ENCODE results near the gene ENPP6.
A peak's percentile ranks its signal among the peaks of the same experiment; 100 is the strongest.

The ENPP6 gene

GRCh38 chr4:184136525-184136924 is 81.1 kb downstream of the ENPP6 start:
- no peaks in the 10 kb centered on the region for H3K4me1 Mint-ChIP-seq
- no peak overlapping the region for H3K4me3 Mint-ChIP-seq
- DNase-seq (no peak), ATAC-seq (no peak)
- H3K36me3 Mint-ChIP-seq (ENCODE audit: low read depth) = no peaks in the 10 kb centered on the region
- peaks cover 12% of the 10 kb centered on the region for H3K9me3 Mint-ChIP-seq
- no peak overlapping the region for H3K27ac Mint-ChIP-seq
- H3K27me3 Mint-ChIP-seq = peaks cover 10% of the 10 kb centered on the region

GRCh38 chr4:184126800-184127199 is 90.9 kb downstream of the ENPP6 start:
- Mint-ChIP-seq H3K4me1 (no peaks in the 10 kb centered on the region), H3K9me3 (no peaks in the 10 kb centered on the region), H3K27me3 (peaks cover 17% of the 10 kb centered on the region), H3K36me3 (ENCODE audit: low read depth) (no peaks in the 10 kb centered on the region), H3K27ac (no peak overlapping the region), H3K4me3 (no peak overlapping the region)
- no peak for ATAC-seq
- no peak for DNase-seq

- H3K4me3 Mint-ChIP-seq = no peak overlapping the region
These were observed 94.9 kb downstream of the ENPP6 start for GRCh38 chr4:184122631-184123408.

GRCh38 chr4:184120549-184121127 is 97.0 kb downstream of the ENPP6 start:
- no peak overlapping the region for H3K4me3 Mint-ChIP-seq
- peaks cover 15% of the 10 kb centered on the region for H3K27me3 Mint-ChIP-seq
- H3K36me3 Mint-ChIP-seq (ENCODE audit: low read depth) = no peaks in the 10 kb centered on the region
- H3K9me3 Mint-ChIP-seq = no peaks in the 10 kb centered on the region
- no peak for DNase-seq
- ATAC-seq = peak; percentile 42
- peaks cover 2% of the 10 kb centered on the region for H3K4me1 Mint-ChIP-seq
- H3K27ac Mint-ChIP-seq = no peak overlapping the region

More at GRCh38 chr4:184122631-184123408, 94.9 kb downstream of the ENPP6 start:
- H3K27ac Mint-ChIP-seq = no peak overlapping the region
- no peaks in the 10 kb centered on the region for H3K36me3 Mint-ChIP-seq (ENCODE audit: low read depth)
- peaks cover 17% of the 10 kb centered on the region for H3K27me3 Mint-ChIP-seq
- no peaks in the 10 kb centered on the region for H3K9me3 Mint-ChIP-seq
- ATAC-seq (no peak), DNase-seq (no peak)
- H3K4me1 Mint-ChIP-seq = no peaks in the 10 kb centered on the region

- Mint-ChIP-seq H3K36me3 (ENCODE audit: low read depth) (no peaks in the 10 kb centered on the region), H3K27ac (no peak overlapping the region), H3K9me3 (no peaks in the 10 kb centered on the region), H3K27me3 (peaks cover 1% of the 10 kb centered on the region), H3K4me3 (no peak overlapping the region), H3K4me1 (peaks cover 2% of the 10 kb centered on the region)
- no peak for ATAC-seq
- DNase-seq = no peak
These were observed 99.9 kb downstream of the ENPP6 start for GRCh38 chr4:184117662-184118199.

- H3K27ac Mint-ChIP-seq = no peak overlapping the region
- peaks cover 2% of the 10 kb centered on the region for H3K4me1 Mint-ChIP-seq
- H3K4me3 Mint-ChIP-seq = no peak overlapping the region
- H3K9me3 Mint-ChIP-seq = no peaks in the 10 kb centered on the region
- no peaks in the 10 kb centered on the region for H3K36me3 Mint-ChIP-seq (ENCODE audit: low read depth)
- ATAC-seq = no peak
- no peak for DNase-seq
- H3K27me3 Mint-ChIP-seq = peaks cover 2% of the 10 kb centered on the region
These were observed 102.3 kb downstream of the ENPP6 start for GRCh38 chr4:184115399-184115798.

GRCh38 chr4:184114431-184114830 is 103.2 kb downstream of the ENPP6 start:
- ATAC-seq (no peak), DNase-seq (no peak)
- H3K27me3 Mint-ChIP-seq = peaks cover 2% of the 10 kb centered on the region
- no peak overlapping the region for H3K4me3 Mint-ChIP-seq
- no peaks in the 10 kb centered on the region for H3K36me3 Mint-ChIP-seq (ENCODE audit: low read depth)
- no peak overlapping the region for H3K27ac Mint-ChIP-seq
- H3K4me1 Mint-ChIP-seq = peaks cover 2% of the 10 kb centered on the region
- H3K9me3 Mint-ChIP-seq = no peaks in the 10 kb centered on the region

DNA sequence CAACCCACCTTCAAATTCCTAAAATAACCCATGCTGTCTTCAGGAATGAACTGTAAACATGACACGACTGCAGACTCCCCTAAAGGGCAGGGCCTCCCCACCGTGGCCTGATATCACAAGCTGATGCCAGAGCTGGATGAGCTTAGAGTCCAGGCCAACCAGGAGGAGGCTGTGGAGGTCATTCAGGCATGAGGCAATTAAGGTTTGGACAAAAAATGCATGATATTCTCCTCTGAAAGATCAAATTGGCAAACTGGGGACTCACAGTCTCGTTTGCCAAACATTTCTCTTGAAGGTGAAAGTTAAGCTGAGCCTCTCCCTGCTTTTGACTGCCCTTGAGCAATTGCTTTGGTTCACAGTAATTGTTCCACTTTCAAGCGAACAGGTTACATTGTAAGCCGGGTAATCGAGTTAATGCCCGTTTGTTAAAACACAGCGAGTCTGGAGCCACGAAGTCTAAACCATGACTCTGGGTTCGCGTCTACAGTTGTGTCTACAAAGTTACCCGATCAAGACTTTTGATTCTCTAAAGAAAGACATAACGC is 105.6 kb downstream of the ENPP6 start:
- DNase-seq (no peak), ATAC-seq (no peak)
- H3K4me1 Mint-ChIP-seq = no peaks in the 10 kb centered on the region
- H3K36me3 Mint-ChIP-seq (ENCODE audit: low read depth) = no peaks in the 10 kb centered on the region
- no peaks in the 10 kb centered on the region for H3K9me3 Mint-ChIP-seq
- H3K27ac Mint-ChIP-seq = no peak overlapping the region
- H3K27me3 Mint-ChIP-seq = peaks cover 2% of the 10 kb centered on the region
- H3K4me3 Mint-ChIP-seq = no peak overlapping the region

DNA sequence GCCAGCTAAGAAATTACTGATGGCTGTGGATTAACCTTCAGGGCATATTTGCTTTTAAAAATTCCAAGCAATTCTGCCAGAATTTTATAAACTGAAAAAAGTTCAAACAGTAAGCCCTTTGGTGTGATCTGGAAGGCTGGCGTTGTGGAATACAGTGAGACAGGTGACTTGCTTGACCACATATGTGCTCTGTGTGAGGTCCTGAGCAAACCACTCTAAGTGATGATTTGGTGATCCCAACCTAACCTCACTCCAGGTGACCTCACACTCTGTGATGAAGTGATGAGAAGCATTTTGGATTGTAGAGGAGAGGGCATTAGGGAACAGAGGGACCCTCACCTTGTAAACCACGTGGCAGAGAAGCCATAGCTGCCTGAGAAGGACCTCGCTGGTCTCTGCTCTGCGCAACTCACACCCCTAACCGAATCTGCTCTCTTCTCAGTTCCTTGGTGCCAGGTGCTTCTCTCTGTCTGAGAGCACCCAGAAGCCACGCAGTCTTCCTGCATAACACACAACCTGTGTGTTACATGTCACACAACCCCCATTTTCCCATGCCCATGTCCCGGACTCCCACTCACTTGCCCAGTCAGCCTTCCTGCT is 106.3 kb downstream of the ENPP6 start:
- Mint-ChIP-seq H3K27me3 (peaks cover 2% of the 10 kb centered on the region), H3K9me3 (no peaks in the 10 kb centered on the region), H3K27ac (no peak overlapping the region), H3K4me3 (no peak overlapping the region), H3K36me3 (ENCODE audit: low read depth) (no peaks in the 10 kb centered on the region), H3K4me1 (no peaks in the 10 kb centered on the region)
- DNase-seq (no peak), ATAC-seq (no peak)

DNA sequence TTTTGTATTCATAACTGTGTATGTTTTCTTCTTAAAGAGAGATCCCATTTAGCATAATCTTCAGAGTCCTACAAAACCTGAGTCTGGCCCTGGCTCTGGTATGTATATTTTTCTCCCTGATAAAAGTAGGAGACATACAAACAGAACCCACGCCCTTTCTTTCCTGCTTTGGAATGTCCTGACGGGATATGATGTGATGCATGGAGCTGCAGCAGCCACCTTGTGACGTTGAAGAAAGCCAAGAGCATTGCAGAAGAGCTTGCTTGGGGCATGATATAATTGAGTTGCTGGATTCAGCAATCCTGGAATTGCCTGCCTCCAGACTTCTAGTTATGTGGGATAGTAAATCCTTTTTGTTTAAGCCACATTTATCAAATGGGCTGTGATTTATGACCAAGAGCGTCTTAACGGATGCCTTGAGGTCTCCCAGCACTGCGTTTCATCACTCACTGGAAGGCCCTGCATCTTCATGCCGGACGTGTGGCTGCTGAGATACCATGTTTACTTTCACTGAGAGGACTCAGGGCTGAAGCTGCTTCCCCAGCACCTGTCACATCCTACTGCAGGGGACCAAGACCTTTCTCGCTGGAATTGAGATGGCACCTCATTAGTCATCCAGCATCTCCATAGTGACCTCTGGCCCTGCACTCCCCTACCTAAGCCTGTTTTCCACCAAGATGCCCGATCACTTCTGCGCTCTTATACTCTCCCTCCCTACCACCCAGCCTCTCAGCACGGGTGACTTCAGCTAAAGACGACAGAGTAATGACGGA is 107.0 kb downstream of the ENPP6 start:
- Mint-ChIP-seq H3K27me3 (peaks cover 2% of the 10 kb centered on the region), H3K4me3 (no peak overlapping the region), H3K27ac (no peak overlapping the region), H3K36me3 (ENCODE audit: low read depth) (no peaks in the 10 kb centered on the region), H3K4me1 (no peaks in the 10 kb centered on the region), H3K9me3 (no peaks in the 10 kb centered on the region)
- DNase-seq (no peak), ATAC-seq (no peak)

- Mint-ChIP-seq H3K4me3 (no peak overlapping the region), H3K36me3 (ENCODE audit: low read depth) (no peaks in the 10 kb centered on the region), H3K27ac (no peak overlapping the region), H3K4me1 (no peaks in the 10 kb centered on the region), H3K27me3 (peaks cover 2% of the 10 kb centered on the region), H3K9me3 (no peaks in the 10 kb centered on the region)
- DNase-seq = no peak
- ATAC-seq = no peak
These were observed 109.6 kb downstream of the ENPP6 start for GRCh38 chr4:184108006-184108501.

DNA sequence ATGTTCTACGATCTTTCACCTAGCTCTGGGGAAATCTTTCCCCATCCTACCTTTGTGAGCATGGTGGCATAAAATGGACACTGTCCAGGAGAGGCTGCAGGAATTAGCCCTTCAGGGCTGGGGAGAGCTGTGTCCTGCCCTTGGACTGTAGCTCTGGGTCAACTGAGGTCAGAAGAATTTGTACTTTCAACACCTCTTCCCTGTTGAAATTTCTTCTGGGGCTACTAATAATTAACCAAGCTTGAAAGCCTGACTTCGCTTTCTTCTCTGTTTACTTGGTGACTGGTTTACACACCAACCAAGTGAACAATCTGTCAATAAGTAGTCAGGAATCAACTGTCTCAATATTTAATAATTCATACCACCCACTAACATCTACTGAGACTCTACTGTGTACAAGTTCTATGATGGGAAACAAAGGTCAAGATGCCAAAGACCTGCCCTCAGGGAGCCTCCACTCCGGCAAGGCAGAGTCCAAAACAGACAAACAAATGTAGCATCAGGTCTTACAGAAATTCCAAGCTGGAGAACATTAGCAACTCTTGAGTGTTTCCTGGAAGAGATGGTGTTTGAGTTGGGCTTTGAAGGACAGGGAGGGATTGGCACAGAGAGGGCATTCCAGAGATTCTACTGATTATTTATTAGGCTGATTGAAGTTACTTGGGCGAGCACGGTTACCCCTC is 113.1 kb downstream of the ENPP6 start:
- H3K9me3 Mint-ChIP-seq = no peaks in the 10 kb centered on the region
- no peak overlapping the region for H3K4me3 Mint-ChIP-seq
- no peaks in the 10 kb centered on the region for H3K27me3 Mint-ChIP-seq
- H3K36me3 Mint-ChIP-seq (ENCODE audit: low read depth) = no peaks in the 10 kb centered on the region
- H3K27ac Mint-ChIP-seq = no peak overlapping the region
- no peak for ATAC-seq
- H3K4me1 Mint-ChIP-seq = no peaks in the 10 kb centered on the region
- no peak for DNase-seq

GRCh38 chr4:184103527-184104264 is 114.0 kb downstream of the ENPP6 start:
- Mint-ChIP-seq H3K9me3 (no peaks in the 10 kb centered on the region), H3K27ac (no peak overlapping the region), H3K27me3 (no peaks in the 10 kb centered on the region), H3K4me1 (no peaks in the 10 kb centered on the region), H3K4me3 (no peak overlapping the region), H3K36me3 (ENCODE audit: low read depth) (no peaks in the 10 kb centered on the region)
- ATAC-seq = no peak
- DNase-seq = no peak

All from activated naive CD8-positive, alpha-beta T cell treated with anti-CD3 and anti-CD28 coated beads, Interleukin-2, amount 50 U/mL, for 24 hours (primary cell).